Measurements from ENCODE around the gene REEP6.

Gene REEP6

GRCh38 chr19:1460033-1460995, 30.7 kb upstream of the REEP6 start:
- H4K20me1 ChIP-seq (ENCODE audit: insufficient read depth) = no peaks in the 10 kb centered on the region
- H2AFZ ChIP-seq (ENCODE audit: low read depth) = no peak overlapping the region
- H3K27ac ChIP-seq = no peak overlapping the region
- no peak overlapping the region for H3K4me3 ChIP-seq (IDR thresholded peaks at IDR 0.05; ENCODE audit: insufficient read depth, low read depth, low read length)
- peaks cover 3% of the 10 kb centered on the region for H3K4me1 ChIP-seq (ENCODE audit: low read depth, poor library complexity, severe bottlenecking)
- no peaks in the 10 kb centered on the region for H3K79me2 ChIP-seq (ENCODE audit: insufficient read depth, low read depth)
- TF ChIP-seq CTCF (conservative IDR thresholded peaks at IDR 0.05; ENCODE audit: low read depth, low read length) = no peak
- H3K27me3 ChIP-seq (ENCODE audit: insufficient read depth, low read depth) = peaks cover 49% of the 10 kb centered on the region
- H3K9ac ChIP-seq = no peak overlapping the region
- no peak overlapping the region for H3K4me2 ChIP-seq
- no peaks in the 10 kb centered on the region for H3K36me3 ChIP-seq (ENCODE audit: insufficient read depth)

- H3K9ac ChIP-seq = no peak overlapping the region
- H3K4me3 ChIP-seq (IDR thresholded peaks at IDR 0.05; ENCODE audit: insufficient read depth, low read depth, low read length) = no peak overlapping the region
- no peak for TF ChIP-seq CTCF (conservative IDR thresholded peaks at IDR 0.05; ENCODE audit: low read depth, low read length)
- H3K4me2 ChIP-seq = no peak overlapping the region
- peaks cover 43% of the 10 kb centered on the region for H3K27me3 ChIP-seq (ENCODE audit: insufficient read depth, low read depth)
- H3K4me1 ChIP-seq (ENCODE audit: low read depth, poor library complexity, severe bottlenecking) = no peaks in the 10 kb centered on the region
- H4K20me1 ChIP-seq (ENCODE audit: insufficient read depth) = no peaks in the 10 kb centered on the region
- H3K27ac ChIP-seq = no peak overlapping the region
- H3K36me3 ChIP-seq (ENCODE audit: insufficient read depth) = no peaks in the 10 kb centered on the region
- H2AFZ ChIP-seq (ENCODE audit: low read depth) = no peak overlapping the region
- H3K79me2 ChIP-seq (ENCODE audit: insufficient read depth, low read depth) = no peaks in the 10 kb centered on the region
Measured at GRCh38 chr19:1461862-1462261, 29.1 kb upstream of the REEP6 start.

GRCh38 chr19:1465191-1466016, 25.6 kb upstream of the REEP6 start:
- Histone ChIP-seq H3K79me2 (ENCODE audit: insufficient read depth, low read depth) (no peaks in the 10 kb centered on the region), H2AFZ (ENCODE audit: low read depth) (no peak overlapping the region), H3K4me3 (IDR thresholded peaks at IDR 0.05; ENCODE audit: insufficient read depth, low read depth, low read length) (no peak overlapping the region), H3K27me3 (ENCODE audit: insufficient read depth, low read depth) (peaks cover 11% of the 10 kb centered on the region), H3K4me1 (ENCODE audit: low read depth, poor library complexity, severe bottlenecking) (no peaks in the 10 kb centered on the region), H4K20me1 (ENCODE audit: insufficient read depth) (no peaks in the 10 kb centered on the region), H3K36me3 (ENCODE audit: insufficient read depth) (no peaks in the 10 kb centered on the region), H3K4me2 (no peak overlapping the region), H3K9ac (no peak overlapping the region), H3K27ac (no peak overlapping the region)
- TF ChIP-seq CTCF (conservative IDR thresholded peaks at IDR 0.05; ENCODE audit: low read depth, low read length) = no peak

GRCh38 chr19:1466018-1466460, 24.9 kb upstream of the REEP6 start:
- no peak for TF ChIP-seq CTCF (conservative IDR thresholded peaks at IDR 0.05; ENCODE audit: low read depth, low read length)
- Histone ChIP-seq H3K27me3 (ENCODE audit: insufficient read depth, low read depth) (peaks cover 5% of the 10 kb centered on the region), H3K4me1 (ENCODE audit: low read depth, poor library complexity, severe bottlenecking) (peaks cover 5% of the 10 kb centered on the region), H3K4me3 (IDR thresholded peaks at IDR 0.05; ENCODE audit: insufficient read depth, low read depth, low read length) (no peak overlapping the region), H3K36me3 (ENCODE audit: insufficient read depth) (no peaks in the 10 kb centered on the region), H3K27ac (no peak overlapping the region), H3K4me2 (no peak overlapping the region), H2AFZ (ENCODE audit: low read depth) (no peak overlapping the region), H3K79me2 (ENCODE audit: insufficient read depth, low read depth) (no peaks in the 10 kb centered on the region), H3K9ac (no peak overlapping the region), H4K20me1 (ENCODE audit: insufficient read depth) (no peaks in the 10 kb centered on the region)
